HG03060 (cell line): ENCODE measurements around the gene CC2D1A.

ENCODE experiments used
- ATAC-seq: cut with Tn5 transposase; IDR thresholded peaks from one replicate; pipeline ENCODE4 v1.9.1; 2021; ENCODE audit warnings: low read depth, moderate number of reproducible peaks; ENCODE audit not compliant: unreplicated experiment

Gene CC2D1A

GRCh38 chr19:13975870-13976269, 69.9 kb downstream of the CC2D1A start:
- ATAC-seq, result no peak

DNA sequence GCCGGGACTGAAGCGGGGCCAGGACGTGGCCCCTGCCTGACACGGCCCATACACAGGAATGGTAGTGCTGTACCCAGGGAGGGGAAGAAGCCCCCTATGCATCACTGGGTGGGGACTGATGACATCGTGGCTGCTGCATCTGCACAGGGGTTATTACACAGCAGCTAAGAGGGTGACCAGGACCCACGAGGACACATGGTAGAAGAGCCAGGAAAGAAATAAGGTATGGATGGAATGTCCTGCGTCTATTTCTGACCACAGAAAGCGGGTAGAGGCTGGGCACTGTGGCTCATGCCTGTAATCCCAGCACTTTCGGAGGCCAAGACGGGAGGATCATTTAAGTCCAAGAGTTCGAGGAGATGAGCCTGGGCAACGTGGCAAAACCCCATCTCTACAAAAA, 70.4 kb downstream of the CC2D1A start:
- no peak for ATAC-seq

GRCh38 chr19:13977803-13978202, 71.8 kb downstream of the CC2D1A start:
- no peak for ATAC-seq

DNA sequence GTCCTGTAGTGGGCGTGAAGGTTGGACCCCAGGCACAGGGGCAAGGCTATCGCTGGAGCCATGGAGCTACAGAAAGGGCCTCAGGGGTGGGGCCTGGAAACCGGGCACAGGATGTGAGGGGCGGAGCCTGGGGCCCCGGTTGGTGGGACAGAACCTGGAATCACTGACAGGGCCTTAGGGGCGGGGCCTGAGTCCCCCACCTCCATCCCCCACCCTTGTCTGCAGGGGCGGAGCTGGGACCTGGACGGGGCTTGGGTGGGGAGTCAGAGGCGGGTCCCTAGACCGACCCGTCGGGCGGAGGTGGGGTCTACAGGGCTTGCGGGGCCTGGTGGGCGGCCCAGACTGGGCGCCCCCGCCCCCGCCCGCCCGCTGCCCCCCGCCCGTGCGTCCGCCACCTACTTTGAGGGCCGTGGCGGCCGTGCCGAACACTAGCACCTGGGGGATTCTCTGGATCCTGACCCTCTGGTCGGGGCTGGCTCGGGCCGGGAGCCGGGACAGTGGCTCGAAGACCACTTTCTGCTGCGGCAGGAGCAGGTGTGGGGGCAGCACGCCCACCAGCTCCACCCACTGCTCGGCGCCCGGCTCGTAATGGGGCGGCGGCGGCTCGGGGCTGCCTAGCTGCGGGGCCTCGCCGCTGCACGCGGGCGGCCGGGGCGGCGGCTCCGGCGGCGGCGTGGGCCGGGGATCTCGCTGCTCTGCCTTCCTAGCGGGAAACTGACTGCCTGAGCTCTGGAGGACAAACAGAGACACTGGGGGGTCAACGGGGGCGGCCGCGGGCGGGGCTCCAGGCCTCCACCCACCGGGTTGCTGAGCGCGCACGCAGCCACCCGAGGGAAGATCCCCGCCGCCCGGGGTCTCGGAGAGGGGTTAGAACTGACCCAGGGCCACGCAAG, 72.6 kb downstream of the CC2D1A start:
- no peak for ATAC-seq

- no peak for ATAC-seq
These were observed 73.2 kb downstream of the CC2D1A start for GRCh38 chr19:13979244-13979615.

GRCh38 chr19:13979686-13980085, 73.7 kb downstream of the CC2D1A start:
- no peak for ATAC-seq

DNA sequence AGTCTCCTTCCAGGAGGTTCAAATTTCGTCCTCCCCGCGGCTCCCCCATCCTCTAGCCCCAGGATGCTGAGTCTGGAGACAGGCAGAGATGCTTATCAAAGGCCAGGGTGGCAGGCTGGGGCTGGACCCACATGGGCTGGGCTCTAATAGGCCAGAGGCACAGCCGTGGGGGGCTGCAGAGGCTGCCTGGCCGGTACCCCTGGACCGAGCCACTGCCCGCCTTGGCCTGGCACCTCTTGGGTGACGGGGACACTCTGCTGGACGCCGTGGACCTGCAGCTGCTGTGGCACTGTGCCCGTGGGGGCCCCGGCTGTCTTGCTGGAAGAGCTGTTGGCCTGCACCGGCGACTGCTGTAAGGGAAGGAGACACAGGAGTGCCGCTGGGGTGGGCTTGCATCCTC, 74.3 kb downstream of the CC2D1A start:
- ATAC-seq, result no peak
